Measurements from ENCODE around the gene SYCP3.

- TF ChIP-seq CTCF (IDR thresholded peaks at IDR 0.05) (no peak), POLR2A (IDR thresholded peaks at IDR 0.05) (no peak)
Measured at GRCh38 chr12:101713059-101713682, 26.1 kb downstream of the SYCP3 start.
